ENCODE results near the gene VAMP2. TPM values are rescaled to one million over a fixed set of nuclear protein-coding genes. Genes with fewer than 3 reads are reported as not detected.

VAMP2 gene
- total RNA-seq, 2 donors from 2014 or later, result 32.1 to 32.2 TPM

DNA sequence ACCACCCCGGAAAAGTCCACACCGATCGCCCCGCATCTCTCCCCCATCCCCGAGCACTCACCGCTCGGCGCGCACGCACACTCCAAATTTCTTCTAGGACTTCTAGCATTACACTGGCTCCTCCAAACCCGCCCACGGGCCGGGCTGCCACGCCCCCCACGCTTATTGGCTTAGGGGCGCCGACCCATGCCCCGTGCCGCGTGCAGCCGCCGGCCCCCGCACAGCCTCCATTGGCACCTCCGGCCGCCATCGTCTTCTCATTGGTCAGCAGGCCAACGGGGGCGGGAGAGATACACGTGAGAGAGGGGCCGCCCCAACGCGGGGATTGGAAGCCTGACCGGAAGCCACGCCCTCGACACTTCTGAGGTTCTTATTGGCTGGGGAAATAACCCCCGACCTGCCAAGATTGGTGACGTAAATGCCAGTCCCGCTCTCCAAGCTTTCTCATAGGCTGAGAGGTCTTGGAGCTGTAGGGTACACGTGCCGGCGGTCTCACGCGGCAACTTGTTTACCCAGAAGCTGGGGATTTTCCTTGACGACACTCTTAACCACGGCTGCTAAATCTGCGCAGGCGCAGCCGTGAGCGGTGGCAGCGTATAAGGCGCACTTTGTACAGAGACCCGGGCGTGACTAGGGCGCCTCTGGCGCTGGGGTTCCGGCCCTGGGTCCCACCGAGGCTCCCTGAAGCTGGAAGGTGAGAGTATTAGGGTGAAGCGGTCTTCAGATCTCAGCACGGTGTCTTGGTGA lies 6.3 kb downstream of the VAMP2 start:
- Histone ChIP-seq H3K27ac (ENCODE audit: low read depth, low read length) (peak overlapping the region; percentile 89), H3K36me3 (ENCODE audit: control insufficient read depth, insufficient read depth, low read length) (peaks cover 23% of the 10 kb centered on the region), H3K4me1 (ENCODE audit: control insufficient read depth, insufficient read depth, low read length) (peaks cover 6% of the 10 kb centered on the region), H3K9me3 (ENCODE audit: control insufficient read depth, low read length) (no peaks in the 10 kb centered on the region), H3K9ac (ENCODE audit: extremely low read depth, low read length, poor library complexity, severe bottlenecking) (peak overlapping the region; percentile 93), H3K4me3 (ENCODE audit: low read length) (peak overlapping the region; percentile 97), H3K27me3 (ENCODE audit: control insufficient read depth, insufficient read depth, low read length, poor library complexity, severe bottlenecking) (no peaks in the 10 kb centered on the region)
- no peak overlapping the region for H3K4me3 Mint-ChIP-seq
- peaks cover 21% of the 10 kb centered on the region for H3K4me1 Mint-ChIP-seq
- 1% methylated on average over 38 to 59 of the region's 59 CpGs for WGBS, 2 experiments (ENCODE audit: insufficient coverage in 1 of 2, insufficient read length in 1 of 2)
- no peak overlapping the region for H3K27ac Mint-ChIP-seq
- peak; percentile 100 for DNase-seq
- no peak for TF ChIP-seq CTCF (conservative IDR thresholded peaks at IDR 0.05)
- no peaks in the 10 kb centered on the region for H3K27me3 Mint-ChIP-seq (ENCODE audit: insufficient read depth)
- no peaks in the 10 kb centered on the region for H3K9me3 Mint-ChIP-seq
- H3K36me3 Mint-ChIP-seq (ENCODE audit: low read depth), result peaks cover 24% of the 10 kb centered on the region

- no peak for DNase-seq
- Histone ChIP-seq H3K27ac (ENCODE audit: low read depth, low read length) (peak overlapping the region; percentile 84), H3K4me3 (ENCODE audit: low read length) (peak overlapping the region; percentile 97), H3K36me3 (ENCODE audit: control insufficient read depth, insufficient read depth, low read length) (peaks cover 18% of the 10 kb centered on the region), H3K27me3 (ENCODE audit: control insufficient read depth, insufficient read depth, low read length, poor library complexity, severe bottlenecking) (no peaks in the 10 kb centered on the region), H3K9me3 (ENCODE audit: control insufficient read depth, low read length) (no peaks in the 10 kb centered on the region), H3K9ac (ENCODE audit: extremely low read depth, low read length, poor library complexity, severe bottlenecking) (peak overlapping the region; percentile 93), H3K4me1 (ENCODE audit: control insufficient read depth, insufficient read depth, low read length) (peaks cover 6% of the 10 kb centered on the region)
- 1 to 7% methylated on average over 5 to 11 of the region's 11 CpGs for WGBS, 2 experiments (ENCODE audit: insufficient coverage in 1 of 2, insufficient read length in 1 of 2)
- Mint-ChIP-seq H3K4me1 (peaks cover 17% of the 10 kb centered on the region), H3K4me3 (no peak overlapping the region), H3K27me3 (ENCODE audit: insufficient read depth) (no peaks in the 10 kb centered on the region), H3K9me3 (no peaks in the 10 kb centered on the region), H3K27ac (no peak overlapping the region), H3K36me3 (ENCODE audit: low read depth) (peaks cover 19% of the 10 kb centered on the region)
- no peak for TF ChIP-seq CTCF (conservative IDR thresholded peaks at IDR 0.05)
Observed at GRCh38 chr17:8155996-8156245, 6.8 kb downstream of the VAMP2 start.

- H3K36me3 ChIP-seq (ENCODE audit: control insufficient read depth, insufficient read depth, low read length), result peaks cover 17% of the 10 kb centered on the region
- H3K27me3 ChIP-seq (ENCODE audit: control insufficient read depth, insufficient read depth, low read length, poor library complexity, severe bottlenecking), result no peaks in the 10 kb centered on the region
- peak overlapping the region; percentile 97 for H3K4me3 ChIP-seq (ENCODE audit: low read length)
- peaks cover 12% of the 10 kb centered on the region for H3K4me1 Mint-ChIP-seq
- TF ChIP-seq CTCF (conservative IDR thresholded peaks at IDR 0.05), result no peak
- H3K4me1 ChIP-seq (ENCODE audit: control insufficient read depth, insufficient read depth, low read length), result peaks cover 6% of the 10 kb centered on the region
- H3K9me3 ChIP-seq (ENCODE audit: control insufficient read depth, low read length), result no peaks in the 10 kb centered on the region
- peak overlapping the region; percentile 93 for H3K9ac ChIP-seq (ENCODE audit: extremely low read depth, low read length, poor library complexity, severe bottlenecking)
- no peaks in the 10 kb centered on the region for H3K9me3 Mint-ChIP-seq
- no peaks in the 10 kb centered on the region for H3K27me3 Mint-ChIP-seq (ENCODE audit: insufficient read depth)
- DNase-seq, result no peak
- peaks cover 15% of the 10 kb centered on the region for H3K36me3 Mint-ChIP-seq (ENCODE audit: low read depth)
- no peak overlapping the region for H3K4me3 Mint-ChIP-seq
- 49 to 52% methylated on average over 11 to 14 of the region's 14 CpGs for WGBS, 2 experiments (ENCODE audit: insufficient coverage in 1 of 2, insufficient read length in 1 of 2)
- H3K27ac Mint-ChIP-seq, result no peak overlapping the region
- peak overlapping the region; percentile 84 for H3K27ac ChIP-seq (ENCODE audit: low read depth, low read length)
Observed at GRCh38 chr17:8155231-8155995, 7.3 kb downstream of the VAMP2 start.

Measured in endodermal cell (in vitro differentiated cells).